ENCODE data around the gene SH3TC2. TPM values are rescaled to one million over a fixed set of nuclear protein-coding genes. Genes with fewer than 3 reads are reported as not detected.

The SH3TC2 gene
- polyA plus RNA-seq, 1 of the 3 experiments (the other 2 are of a cell fraction): 1.1 TPM

- no peak overlapping the region for H3K27ac ChIP-seq (ENCODE audit: low read depth in 2 of 2, low read length in 1 of 2)
- DNase-seq: no peak
- no peak overlapping the region for H2AFZ ChIP-seq (ENCODE audit: low read depth)
- no peaks in the 10 kb centered on the region for H3K36me3 ChIP-seq (replicated peaks in 1 of 2; ENCODE audit: control insufficient read depth in 1 of 2, insufficient read depth in 2 of 2, low read length in 1 of 2)
- WGBS (ENCODE audit: low lambda C conversion rate): 85% methylated on average over 3 of the region's 3 CpGs
- H3K9me2 ChIP-seq: no peaks in the 10 kb centered on the region
- no peak overlapping the region for H3K4me2 ChIP-seq
- ChIA-PET POLR2A (interaction anchor here (1.3 kb wide), 1 partner anchor 295 kb away, joined by 4 read pairs; no protein-coding TSS in a partner anchor), CTCF (interaction anchor here (0.7 to 20.7 kb wide), 37 partner anchors 8 to 866 kb away, joined by 3 to 618 read pairs (median 8); no protein-coding TSS in a partner anchor)
- H3K79me2 ChIP-seq (ENCODE audit: insufficient read depth): no peaks in the 10 kb centered on the region
- no peaks in the 10 kb centered on the region for H3K9me3 ChIP-seq
- peaks cover 0 to 6% of the 10 kb centered on the region in 2 experiments; a peak in 2 of 4 replicates for H3K4me1 ChIP-seq (ENCODE audit: control insufficient read depth in 1 of 2, insufficient read depth in 2 of 2, low read depth in 1 of 2, low read length in 1 of 2)
- TF ChIP-seq PBX3 (IDR thresholded peaks at IDR 0.05) (no peak), POLR2AphosphoS5 (IDR thresholded peaks at IDR 0.05; ENCODE audit: low read depth, low read length) (no peak), RAD21 (IDR thresholded peaks at IDR 0.05; ENCODE audit: low read length) (no peak), NRF1 (IDR thresholded peaks at IDR 0.05; ENCODE audit: low read depth, low read length) (no peak), CHD2 (IDR thresholded peaks at IDR 0.05; ENCODE audit: low read length, partially characterized antibody) (no peak), FOXM1 (IDR thresholded peaks at IDR 0.05; ENCODE audit: low read depth) (no peak), RCOR1 (IDR thresholded peaks at IDR 0.05; ENCODE audit: low read length) (no peak)
- H3K9ac ChIP-seq: no peak overlapping the region
- no peak overlapping the region for H3K4me3 ChIP-seq (ENCODE audit: low read depth in 2 of 2, low read length in 1 of 2)
- H3K27me3 ChIP-seq (ENCODE audit: insufficient read depth): no peaks in the 10 kb centered on the region
- H3F3A ChIP-seq (replicated peaks; ENCODE audit: insufficient read depth): no peaks in the 10 kb centered on the region
- H4K20me1 ChIP-seq (ENCODE audit: insufficient read depth): no peaks in the 10 kb centered on the region
Observed at GRCh38 chr5:149036168-149036567, 26.7 kb downstream of the SH3TC2 start.

- Histone ChIP-seq H3K9me2 (no peaks in the 10 kb centered on the region), H3K4me1 (ENCODE audit: control insufficient read depth in 1 of 2, insufficient read depth in 2 of 2, low read depth in 1 of 2, low read length in 1 of 2) (peaks cover 0 to 6% of the 10 kb centered on the region in 2 experiments; a peak in 2 of 4 replicates), H3K79me2 (ENCODE audit: insufficient read depth) (no peaks in the 10 kb centered on the region), H3K9me3 (no peaks in the 10 kb centered on the region), H3F3A (replicated peaks; ENCODE audit: insufficient read depth) (no peaks in the 10 kb centered on the region), H2AFZ (ENCODE audit: low read depth) (no peak overlapping the region), H3K27me3 (ENCODE audit: insufficient read depth) (no peaks in the 10 kb centered on the region), H3K27ac (ENCODE audit: low read depth in 2 of 2, low read length in 1 of 2) (no peak overlapping the region), H3K9ac (no peak overlapping the region), H3K4me3 (ENCODE audit: low read depth in 2 of 2, low read length in 1 of 2) (no peak overlapping the region; a peak in 1 of 4 replicates), H4K20me1 (ENCODE audit: insufficient read depth) (no peaks in the 10 kb centered on the region), H3K4me2 (no peak overlapping the region), H3K36me3 (replicated peaks in 1 of 2; ENCODE audit: control insufficient read depth in 1 of 2, insufficient read depth in 2 of 2, low read length in 1 of 2) (no peaks in the 10 kb centered on the region)
- POLR2A ChIA-PET: interaction anchor here (1.3 to 1.6 kb wide), 2 partner anchors 294 to 301 kb away, joined by 3 to 4 read pairs; no protein-coding TSS in a partner anchor
- peak; percentile 67 for DNase-seq
- 18% methylated on average over 8 of the region's 8 CpGs for WGBS (ENCODE audit: low lambda C conversion rate)
- CTCF ChIA-PET: interaction anchor here (0.6 to 20.7 kb wide), 89 partner anchors 10 to 1139 kb away, joined by 3 to 618 read pairs (median 4); partner anchors contain the start of gene ABLIM3
- TF ChIP-seq FOXJ3 (CRISPR knock-in tag; IDR thresholded peaks at IDR 0.05) (no peak), IRF3 (IDR thresholded peaks at IDR 0.05; ENCODE audit: low read depth, low read length) (no peak), RAD21 (IDR thresholded peaks at IDR 0.05; ENCODE audit: low read length) (peak; percentile 97), USF1 (IDR thresholded peaks at IDR 0.05; ENCODE audit: borderline replicate concordance, low read depth) (no peak), NFIC (IDR thresholded peaks at IDR 0.05; ENCODE audit: borderline replicate concordance) (no peak), MXI1 (IDR thresholded peaks at IDR 0.05; ENCODE audit: low read depth, low read length) (peak; percentile 31; the same call in 1 of the 2 replicates), ELF1 (IDR thresholded peaks at IDR 0.05) (no peak), USF2 (IDR thresholded peaks at IDR 0.05; ENCODE audit: borderline replicate concordance, low read depth, low read length) (no peak), EZH2phosphoT487 (IDR thresholded peaks at IDR 0.05; ENCODE audit: borderline replicate concordance, low read depth) (no peak), CTCF (IDR thresholded peaks at IDR 0.05) (peak; percentile 95), JUND (IDR thresholded peaks at IDR 0.05) (no peak), YY1 (IDR thresholded peaks at IDR 0.05; ENCODE audit: low read depth) (no peak), EP300 (IDR thresholded peaks at IDR 0.05; ENCODE audit: borderline replicate concordance in 1 of 2, low read depth in 1 of 2, low read length in 1 of 2) (no peak), PBX3 (IDR thresholded peaks at IDR 0.05) (no peak), FOSL2 (IDR thresholded peaks at IDR 0.05; ENCODE audit: borderline replicate concordance, low read depth) (no peak), SIN3A (IDR thresholded peaks at IDR 0.05; ENCODE audit: borderline replicate concordance, low read depth, low read length) (no peak), NRF1 (IDR thresholded peaks at IDR 0.05; ENCODE audit: low read depth, low read length) (0 out of 2 replicates have a peak, but pooled peaks have one; percentile 28)
Observed at GRCh38 chr5:149035372-149035790, 27.5 kb downstream of the SH3TC2 start.

All from SK-N-SH (cell line).